ENCODE data around the gene ANKRD12. TPM values are rescaled to one million over a fixed set of nuclear protein-coding genes. Genes with fewer than 3 reads are reported as not detected.
"Not testable (repeated sequence)": the region's sequence is repeated elsewhere in the genome, so short reads cannot be mapped to it uniquely, and the experiment has no call there.

The ANKRD12 gene
- total RNA-seq, 4 donors from 2014 or later = 49.8 to 68.4 (median 54.1) TPM

GRCh38 chr18:9259173-9259572, 122.6 kb downstream of the ANKRD12 start:
- WGBS, 2 donors = 88 to 94% methylated on average over 3 of the region's 3 CpGs
- no peak for TF ChIP-seq POLR2A (IDR thresholded peaks at IDR 0.05)
- TF ChIP-seq, protein P1, sequence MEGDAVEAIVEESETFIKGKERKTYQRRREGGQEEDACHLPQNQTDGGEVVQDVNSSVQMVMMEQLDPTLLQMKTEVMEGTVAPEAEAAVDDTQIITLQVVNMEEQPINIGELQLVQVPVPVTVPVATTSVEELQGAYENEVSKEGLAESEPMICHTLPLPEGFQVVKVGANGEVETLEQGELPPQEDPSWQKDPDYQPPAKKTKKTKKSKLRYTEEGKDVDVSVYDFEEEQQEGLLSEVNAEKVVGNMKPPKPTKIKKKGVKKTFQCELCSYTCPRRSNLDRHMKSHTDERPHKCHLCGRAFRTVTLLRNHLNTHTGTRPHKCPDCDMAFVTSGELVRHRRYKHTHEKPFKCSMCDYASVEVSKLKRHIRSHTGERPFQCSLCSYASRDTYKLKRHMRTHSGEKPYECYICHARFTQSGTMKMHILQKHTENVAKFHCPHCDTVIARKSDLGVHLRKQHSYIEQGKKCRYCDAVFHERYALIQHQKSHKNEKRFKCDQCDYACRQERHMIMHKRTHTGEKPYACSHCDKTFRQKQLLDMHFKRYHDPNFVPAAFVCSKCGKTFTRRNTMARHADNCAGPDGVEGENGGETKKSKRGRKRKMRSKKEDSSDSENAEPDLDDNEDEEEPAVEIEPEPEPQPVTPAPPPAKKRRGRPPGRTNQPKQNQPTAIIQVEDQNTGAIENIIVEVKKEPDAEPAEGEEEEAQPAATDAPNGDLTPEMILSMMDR (IDR thresholded peaks at IDR 0.05) = no peak
- no peak for DNase-seq (ENCODE audit: low spot score in 2 of 2)
- no peak overlapping the region for H3K4me3 ChIP-seq (ENCODE audit: low read depth, poor library complexity, severe bottlenecking)
- intact Hi-C loops (cut with DNase I; ENCODE audit: low total_unique reads) = loop anchor here (5.0 to 10.0 kb wide), 2 partner anchors 46 to 1848 kb away; no protein-coding TSS in a partner anchor

DNA sequence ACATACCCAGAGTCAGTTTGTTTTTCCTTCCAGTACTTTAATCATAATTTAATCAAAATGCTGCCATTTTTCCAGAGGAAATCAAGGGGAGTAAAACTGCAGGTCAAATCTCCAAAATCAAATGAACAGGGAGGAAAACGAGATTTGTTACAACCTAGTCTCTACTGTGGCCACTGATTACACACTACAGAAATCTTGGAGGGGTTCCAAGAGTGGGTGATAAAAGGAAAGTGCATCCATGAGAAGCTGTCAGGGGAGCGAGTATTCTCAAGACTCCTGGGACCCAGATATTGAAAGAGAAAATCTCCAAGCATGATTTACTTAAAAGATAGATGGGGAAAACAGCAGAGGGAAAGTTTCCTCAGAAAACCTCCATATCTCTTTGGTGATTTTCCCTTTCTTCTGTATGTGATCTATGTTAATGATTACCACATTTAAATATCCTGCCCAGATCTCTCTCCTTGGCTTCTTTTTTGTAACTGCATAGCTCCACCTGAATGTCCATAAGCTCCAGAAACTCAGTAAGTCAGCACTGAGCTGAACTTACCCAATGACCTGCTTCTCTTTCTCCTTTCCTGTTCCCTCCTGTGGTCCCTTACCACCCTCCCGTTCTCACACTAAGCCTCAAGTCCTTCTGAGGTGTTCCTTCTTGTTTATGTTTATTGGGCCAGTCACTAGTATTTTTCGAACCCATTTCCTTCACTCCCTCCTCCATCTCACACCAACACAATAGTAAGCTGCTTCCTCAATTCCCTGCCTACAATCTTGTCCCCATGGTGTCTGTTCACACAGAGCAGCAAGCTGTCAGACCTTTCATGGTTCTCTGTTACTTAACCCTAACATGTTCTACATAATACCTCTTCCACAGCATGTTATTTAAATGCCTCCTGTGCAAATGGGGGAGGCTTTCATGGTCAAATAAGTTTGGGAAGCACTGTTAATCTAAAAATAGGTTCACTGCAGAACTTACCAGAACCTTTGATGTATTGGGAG, 124.1 kb downstream of the ANKRD12 start:
- TF ChIP-seq, protein P1 (IDR thresholded peaks at IDR 0.05) = no peak
- TF ChIP-seq POLR2A (IDR thresholded peaks at IDR 0.05) = no peak
- intact Hi-C loops (cut with DNase I; ENCODE audit: low total_unique reads) = no loop called here
- no peak for DNase-seq (ENCODE audit: low spot score in 2 of 2)
- 81 to 83% methylated on average over 4 of the region's 4 CpGs for WGBS, 2 donors
- no peak overlapping the region for H3K4me3 ChIP-seq (ENCODE audit: low read depth, poor library complexity, severe bottlenecking)

DNA sequence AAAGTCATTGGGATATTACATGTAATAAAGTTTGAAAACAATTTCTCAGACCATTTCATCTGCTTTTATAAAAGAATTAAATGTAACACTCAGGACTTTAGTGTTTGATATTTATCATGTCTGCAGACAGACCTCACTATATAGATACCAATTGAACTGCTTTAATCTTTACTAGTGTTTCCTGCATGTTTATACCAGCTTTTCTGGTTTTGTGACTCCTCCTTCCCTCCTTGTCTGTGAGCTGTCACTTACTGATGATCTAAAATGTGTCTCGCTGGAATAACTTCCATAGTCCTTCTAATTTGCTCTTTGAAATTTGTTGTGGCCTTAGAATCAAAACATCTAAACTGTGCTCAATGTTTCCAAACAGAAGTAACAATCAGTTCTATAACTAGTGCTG, 126.7 kb downstream of the ANKRD12 start:
- 77 to 82% methylated on average over 1 of the region's 1 CpG for WGBS, 2 donors
- TF ChIP-seq, protein P1 (IDR thresholded peaks at IDR 0.05) = no peak
- TF ChIP-seq POLR2A (IDR thresholded peaks at IDR 0.05) = no peak
- no peak overlapping the region for H3K4me3 ChIP-seq (ENCODE audit: low read depth, poor library complexity, severe bottlenecking)
- intact Hi-C loops (cut with DNase I; ENCODE audit: low total_unique reads) = no loop called here
- DNase-seq (ENCODE audit: low spot score in 2 of 2) = no peak

- 95 to 97% methylated on average over 15 of the region's 15 CpGs for WGBS, 2 donors
- H3K4me3 ChIP-seq (ENCODE audit: low read depth, poor library complexity, severe bottlenecking); intact Hi-C loops (cut with DNase I; ENCODE audit: low total_unique reads); DNase-seq (ENCODE audit: low spot score in 2 of 2): not testable (repeated sequence)
These were observed 128.2 kb downstream of the ANKRD12 start for GRCh38 chr18:9264797-9265196.

DNA sequence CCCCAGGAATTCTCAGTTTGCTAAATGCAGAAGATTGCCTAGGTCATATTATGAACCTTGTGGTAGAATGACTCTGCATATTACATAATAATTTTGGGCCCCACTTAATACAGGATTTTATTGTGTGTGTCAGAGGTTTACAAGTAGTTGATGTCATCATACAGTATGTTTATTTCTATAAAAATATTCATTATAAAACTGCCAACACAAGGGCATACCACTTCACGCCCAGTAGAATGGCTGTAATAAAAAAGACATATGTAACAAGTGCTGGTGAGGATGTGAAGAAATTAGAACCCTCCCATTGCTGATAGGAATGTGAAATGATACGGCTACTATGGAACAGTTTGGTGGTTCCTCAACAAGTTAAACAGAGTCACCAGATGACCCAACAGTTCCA, 136.6 kb downstream of the ANKRD12 start:
- no peak overlapping the region for H3K4me3 ChIP-seq (ENCODE audit: low read depth, poor library complexity, severe bottlenecking)
- TF ChIP-seq, protein P1 (IDR thresholded peaks at IDR 0.05) = no peak
- no peak for TF ChIP-seq POLR2A (IDR thresholded peaks at IDR 0.05)
- intact Hi-C loops (cut with DNase I; ENCODE audit: low total_unique reads) = no loop called here
- WGBS, 2 donors = 92 to 100% methylated on average over 2 of the region's 2 CpGs
- DNase-seq (ENCODE audit: low spot score in 2 of 2) = no peak

DNA sequence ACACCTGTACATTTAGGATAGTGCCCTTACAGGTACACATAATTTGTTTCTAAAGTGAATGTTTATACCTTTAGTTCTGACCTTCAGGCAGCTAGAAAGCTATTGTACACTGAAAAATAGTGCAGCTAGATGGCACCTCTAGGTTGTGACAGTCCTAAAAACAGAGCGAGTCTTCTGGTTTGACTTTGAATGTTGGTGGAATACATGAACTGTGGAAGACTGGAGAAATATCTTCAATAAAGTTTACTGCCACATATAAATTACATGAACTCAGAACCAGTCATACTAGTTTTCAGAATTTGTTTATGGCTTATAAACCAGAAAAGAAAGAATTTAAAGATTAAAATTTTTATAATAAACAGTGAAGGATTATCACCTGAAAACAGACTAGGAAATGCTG, 139.3 kb downstream of the ANKRD12 start:
- intact Hi-C loops (cut with DNase I; ENCODE audit: low total_unique reads) = no loop called here
- 90 to 98% methylated on average over 1 of the region's 1 CpG for WGBS, 2 donors
- no peak for TF ChIP-seq POLR2A (IDR thresholded peaks at IDR 0.05)
- TF ChIP-seq, protein P1 (IDR thresholded peaks at IDR 0.05) = no peak
- H3K4me3 ChIP-seq (ENCODE audit: low read depth, poor library complexity, severe bottlenecking) = no peak overlapping the region
- DNase-seq (ENCODE audit: low spot score in 2 of 2) = no peak
